GM18907 (cell line): ENCODE results near the gene CSK.

ENCODE experiments used
- ATAC-seq: cut with Tn5 transposase; IDR thresholded peaks from one replicate; pipeline ENCODE4 v1.9.1; 2021; ENCODE audit warnings: mild to moderate bottlenecking, moderate library complexity; ENCODE audit not compliant: unreplicated experiment

The CSK gene

DNA sequence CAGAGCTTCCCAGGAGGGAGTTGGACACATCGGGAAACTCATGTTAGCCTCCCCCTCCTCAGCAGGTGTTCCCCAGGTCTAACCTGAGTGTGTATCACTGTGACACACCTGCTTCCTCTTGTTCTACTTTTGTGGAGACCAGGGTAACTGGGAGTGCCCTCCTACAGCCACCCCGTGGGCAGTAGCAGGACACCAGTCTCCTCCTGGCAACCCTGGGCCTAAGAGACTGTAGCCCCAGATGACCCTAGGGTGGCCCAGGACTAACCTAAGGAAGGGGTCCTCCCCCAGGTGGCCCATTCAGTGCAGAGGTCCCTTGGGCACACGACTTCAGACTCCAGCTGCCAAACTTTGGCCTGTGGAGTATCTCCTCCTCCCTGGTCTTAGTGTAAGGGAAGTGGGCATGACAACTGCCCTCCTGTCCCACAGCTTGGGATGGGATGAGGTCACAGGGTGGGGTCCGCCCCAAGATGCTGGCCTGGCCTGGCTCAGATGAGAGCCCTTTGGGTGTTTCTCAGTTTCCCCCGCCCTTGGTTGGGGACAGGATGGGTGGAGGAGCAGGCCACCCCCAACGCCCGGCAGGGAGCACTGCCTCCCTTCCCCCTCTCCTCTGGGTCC lies 4.8 kb downstream of the CSK start:
- ATAC-seq: no peak

DNA sequence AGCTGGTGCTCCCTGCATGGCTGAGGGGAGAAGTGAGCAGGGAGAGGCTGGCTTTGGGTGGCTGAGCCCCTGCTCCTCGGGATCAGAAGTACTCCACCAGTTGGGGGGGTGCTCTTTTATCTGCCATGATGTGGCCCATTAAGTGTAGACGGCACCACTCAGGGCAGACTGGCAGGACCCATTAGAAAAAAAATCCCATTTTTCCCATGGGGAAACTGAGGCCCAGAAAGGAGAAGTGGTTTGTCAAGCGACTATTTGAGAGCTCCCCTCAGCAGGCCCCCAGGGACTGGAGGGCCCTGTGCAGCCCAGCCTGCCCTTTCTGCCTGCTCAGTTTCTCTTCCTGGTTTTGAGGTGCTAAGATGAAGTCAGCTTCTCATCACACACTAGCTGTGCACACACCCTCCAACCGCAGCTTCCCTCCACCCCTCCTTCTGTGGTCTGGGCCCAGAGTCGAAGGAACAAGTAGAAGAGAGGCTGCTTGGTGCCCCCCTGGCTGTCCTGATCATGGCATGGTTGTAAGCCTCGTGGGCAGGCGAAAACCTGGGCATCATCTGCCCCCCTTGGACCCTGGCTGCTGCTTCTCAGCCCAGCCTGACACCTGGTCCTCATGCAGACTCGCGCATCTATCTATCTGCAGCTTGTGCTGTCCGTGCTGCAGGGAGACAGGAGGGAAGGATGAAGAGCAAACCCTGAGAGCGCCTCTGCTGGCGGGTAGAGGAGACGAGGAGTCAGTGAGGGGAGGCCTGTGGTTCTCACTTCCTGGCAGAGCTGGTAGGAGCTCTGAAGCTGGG lies 5.6 kb downstream of the CSK start:
- ATAC-seq: peak; percentile 44

DNA sequence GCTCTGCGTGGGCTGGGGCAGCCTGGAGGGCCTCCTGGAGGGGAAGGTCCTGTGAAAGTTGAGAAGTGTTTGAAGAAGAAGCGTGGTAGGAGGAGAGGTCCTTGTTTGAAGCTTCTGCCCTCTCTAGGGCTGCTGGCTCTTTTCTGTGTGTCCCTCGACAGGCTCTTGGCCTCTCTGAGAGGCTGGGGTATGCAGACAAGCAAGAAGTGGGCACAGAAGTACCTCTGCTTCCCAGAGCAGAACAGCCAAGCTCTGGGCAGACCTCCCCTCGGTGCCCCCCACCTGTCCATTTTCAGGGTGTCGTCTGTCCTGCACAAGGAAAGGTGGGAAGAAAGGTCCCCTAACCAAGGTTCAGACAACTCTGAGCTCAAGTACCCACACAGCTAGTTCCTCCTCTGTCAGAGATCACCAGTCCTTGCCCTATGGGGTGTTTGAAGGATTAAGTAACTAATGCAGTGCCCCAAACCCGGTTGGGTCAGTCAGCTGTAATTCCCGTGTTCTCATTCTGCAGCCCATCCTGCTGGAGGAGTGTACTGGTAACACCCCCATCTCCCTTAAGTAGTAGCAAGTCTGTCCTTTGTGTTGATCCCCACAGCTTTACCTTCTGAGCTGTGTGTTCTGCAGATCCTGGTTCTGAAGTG lies 6.3 kb downstream of the CSK start:
- no peak for ATAC-seq

DNA sequence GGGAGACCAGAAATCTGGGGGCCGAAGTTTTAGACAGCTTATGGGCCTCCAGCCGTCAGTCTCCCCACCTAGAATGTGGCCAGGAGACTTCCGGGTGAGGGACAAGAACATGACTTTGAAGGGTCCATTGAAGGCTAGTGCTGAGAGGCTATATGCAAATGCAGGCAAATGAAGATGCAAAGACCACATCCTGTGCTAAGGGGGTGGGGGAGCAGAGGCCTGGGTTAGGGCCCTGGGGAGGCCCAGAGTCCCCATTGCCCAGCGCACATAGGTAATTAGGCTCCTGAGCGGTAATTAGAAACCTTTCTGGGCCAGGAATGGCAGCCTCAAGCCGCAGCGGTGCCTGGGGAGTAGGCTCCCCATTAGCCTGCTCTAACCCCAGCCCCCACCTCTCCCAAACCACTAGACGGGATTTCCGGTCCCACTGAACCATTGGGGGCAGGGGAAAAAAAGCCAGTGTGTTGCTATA lies 6.8 kb downstream of the CSK start:
- ATAC-seq: peak; percentile 34

DNA sequence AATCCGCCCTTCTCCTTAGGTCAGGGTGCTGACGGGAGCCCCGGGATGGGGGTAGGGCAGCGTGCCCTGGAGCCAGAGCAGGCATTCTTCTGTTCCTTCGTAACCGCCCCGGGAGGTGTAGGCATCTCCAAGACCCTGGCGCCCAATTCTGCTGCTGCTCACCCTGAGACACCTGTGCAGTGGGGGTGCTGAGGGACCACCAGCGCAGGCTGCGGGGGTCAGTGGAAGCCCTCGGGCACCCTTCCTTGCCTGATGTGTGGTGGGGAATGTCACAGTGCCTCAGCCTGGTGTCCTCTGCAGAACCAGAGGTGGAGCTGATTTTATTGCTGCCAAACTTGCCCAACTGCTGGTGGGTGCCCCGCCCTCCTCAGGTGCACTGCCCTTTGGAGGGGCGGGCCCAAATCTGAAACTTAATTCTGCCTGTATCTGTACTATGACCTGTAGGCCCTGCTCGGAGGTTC lies 7.3 kb downstream of the CSK start:
- no peak for ATAC-seq

DNA sequence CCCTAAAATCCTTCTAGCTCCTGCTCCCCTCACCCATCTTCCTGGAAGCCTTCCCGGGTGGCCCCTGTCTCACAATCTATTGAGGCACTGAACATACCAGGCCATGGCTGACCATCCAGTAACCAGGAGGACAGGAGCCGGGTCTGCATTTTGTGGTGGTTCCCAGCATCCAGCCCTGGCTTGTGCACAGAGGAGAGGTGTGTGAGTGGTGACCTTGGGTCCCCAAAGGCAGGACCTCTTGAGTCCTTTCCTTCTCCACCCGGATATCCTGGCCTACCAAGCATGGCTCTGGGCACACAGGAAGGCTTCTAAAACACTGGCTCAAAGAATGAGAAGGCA lies 7.8 kb downstream of the CSK start:
- ATAC-seq: no peak

DNA sequence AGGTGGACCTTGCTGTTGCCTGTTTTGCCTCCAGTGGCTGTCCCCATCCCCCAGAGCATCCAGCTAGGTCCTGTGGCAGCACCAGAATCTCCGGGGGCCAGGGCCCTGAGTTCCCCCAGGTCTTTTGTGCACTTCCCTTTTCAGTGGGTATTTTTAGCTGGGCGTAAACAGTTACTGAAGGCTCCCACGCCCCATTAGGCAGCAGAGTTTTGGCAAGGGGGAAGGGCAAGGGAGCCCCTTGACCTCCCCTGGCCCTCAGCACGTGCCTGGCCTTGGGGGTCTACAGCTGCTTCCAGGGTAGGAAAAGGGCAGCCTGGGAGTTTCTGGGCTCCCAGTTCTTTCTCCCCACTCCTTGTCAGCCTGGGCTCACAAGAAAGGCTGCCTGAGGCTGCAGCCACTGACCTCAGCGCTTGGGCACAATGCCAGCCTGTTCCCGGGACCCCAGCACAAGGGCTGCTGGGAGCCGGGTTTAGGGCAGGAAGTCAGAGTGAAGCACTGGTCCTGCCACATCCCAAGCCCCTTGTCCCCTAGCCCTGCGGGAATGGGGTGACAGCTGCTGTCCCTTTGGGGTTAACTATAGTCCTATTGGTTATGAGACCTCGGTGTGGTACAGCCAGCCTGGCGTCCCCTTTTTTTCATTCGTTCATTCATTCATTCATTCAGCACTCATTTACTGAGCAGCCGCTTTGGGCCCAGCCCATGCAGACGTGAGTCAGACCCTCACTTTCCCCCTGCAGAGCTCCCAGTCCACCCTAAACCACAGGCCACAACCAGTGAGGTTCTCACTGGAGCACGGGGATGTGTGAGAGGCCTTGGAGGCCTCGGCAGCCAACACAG lies 8.4 kb downstream of the CSK start:
- peak; percentile 17 for ATAC-seq

DNA sequence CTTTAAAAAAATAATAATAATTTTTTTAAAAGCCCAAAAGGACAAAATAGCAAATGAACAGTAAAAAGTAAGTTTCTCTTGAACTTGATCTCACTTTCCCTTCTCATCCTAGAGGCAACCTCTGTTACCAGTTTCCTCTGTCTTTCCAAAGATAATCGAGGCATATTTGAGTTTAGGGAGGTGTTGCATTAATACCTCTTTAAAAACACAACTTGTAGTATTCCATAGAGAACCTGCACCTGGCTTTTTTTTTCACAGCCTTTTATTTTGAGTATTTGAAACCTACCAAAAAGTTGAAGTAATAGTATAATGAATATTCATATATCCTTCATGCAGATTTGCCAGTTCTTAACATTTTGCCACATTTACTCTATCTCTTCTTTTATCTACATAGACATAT lies 9.1 kb downstream of the CSK start:
- no peak for ATAC-seq

DNA sequence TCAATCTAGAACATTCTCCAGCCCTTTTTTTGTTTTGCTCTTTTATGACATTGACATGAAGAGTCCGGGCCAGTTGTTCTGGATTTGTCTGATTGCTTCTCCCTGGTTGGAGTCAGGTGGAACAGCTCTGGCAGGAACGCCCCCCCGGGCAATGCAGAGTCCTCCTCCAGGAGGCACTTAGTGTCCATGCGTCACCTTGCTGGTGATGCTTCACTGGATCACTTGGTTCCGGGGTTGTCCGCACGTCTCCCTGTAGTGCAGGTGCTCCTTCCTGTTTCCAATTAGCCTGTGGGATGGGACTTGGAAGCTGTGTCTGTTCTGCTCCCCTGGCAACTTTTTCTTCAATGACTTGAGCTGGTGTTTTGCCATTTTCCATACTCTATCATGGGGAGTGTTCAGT lies 9.8 kb downstream of the CSK start:
- ATAC-seq: no peak

DNA sequence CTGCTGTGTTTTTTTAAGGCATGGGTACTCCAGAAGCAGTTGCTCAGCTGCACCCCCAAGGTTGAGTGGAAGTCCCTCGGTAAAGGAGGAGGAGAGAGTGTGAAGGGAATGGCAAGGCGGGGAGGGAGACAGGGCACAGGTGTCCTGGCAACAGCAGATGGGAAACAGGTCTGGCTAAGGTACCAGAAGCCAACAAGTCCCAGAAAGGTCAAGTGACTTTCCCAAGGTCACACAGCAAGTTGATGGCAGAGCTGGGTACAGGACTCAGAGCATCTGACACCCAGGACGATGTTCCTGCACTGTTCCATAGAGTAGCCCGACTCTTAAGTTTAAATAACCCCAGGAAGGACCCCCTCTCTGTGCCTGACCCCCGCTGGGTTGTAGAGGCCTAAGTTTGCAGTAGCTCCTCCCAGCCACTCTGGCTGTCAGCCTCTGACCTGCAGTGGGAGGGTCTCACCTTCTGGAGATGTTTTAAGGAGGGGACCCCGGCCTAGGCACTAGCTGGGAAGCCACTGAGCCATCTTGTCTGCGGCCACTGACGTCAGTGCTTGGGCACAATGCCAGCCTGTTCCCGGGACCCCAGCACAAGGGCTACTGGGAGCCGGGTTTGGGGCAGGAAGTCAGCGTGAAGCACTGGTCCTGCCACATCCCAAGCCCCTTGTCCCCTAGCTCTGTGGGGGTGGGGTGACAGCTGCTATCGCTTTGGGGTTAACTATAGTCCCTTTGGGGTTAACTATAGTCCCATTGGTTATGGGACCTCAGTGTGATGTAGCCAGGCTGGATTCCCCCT lies 10.5 kb downstream of the CSK start:
- ATAC-seq: no peak

DNA sequence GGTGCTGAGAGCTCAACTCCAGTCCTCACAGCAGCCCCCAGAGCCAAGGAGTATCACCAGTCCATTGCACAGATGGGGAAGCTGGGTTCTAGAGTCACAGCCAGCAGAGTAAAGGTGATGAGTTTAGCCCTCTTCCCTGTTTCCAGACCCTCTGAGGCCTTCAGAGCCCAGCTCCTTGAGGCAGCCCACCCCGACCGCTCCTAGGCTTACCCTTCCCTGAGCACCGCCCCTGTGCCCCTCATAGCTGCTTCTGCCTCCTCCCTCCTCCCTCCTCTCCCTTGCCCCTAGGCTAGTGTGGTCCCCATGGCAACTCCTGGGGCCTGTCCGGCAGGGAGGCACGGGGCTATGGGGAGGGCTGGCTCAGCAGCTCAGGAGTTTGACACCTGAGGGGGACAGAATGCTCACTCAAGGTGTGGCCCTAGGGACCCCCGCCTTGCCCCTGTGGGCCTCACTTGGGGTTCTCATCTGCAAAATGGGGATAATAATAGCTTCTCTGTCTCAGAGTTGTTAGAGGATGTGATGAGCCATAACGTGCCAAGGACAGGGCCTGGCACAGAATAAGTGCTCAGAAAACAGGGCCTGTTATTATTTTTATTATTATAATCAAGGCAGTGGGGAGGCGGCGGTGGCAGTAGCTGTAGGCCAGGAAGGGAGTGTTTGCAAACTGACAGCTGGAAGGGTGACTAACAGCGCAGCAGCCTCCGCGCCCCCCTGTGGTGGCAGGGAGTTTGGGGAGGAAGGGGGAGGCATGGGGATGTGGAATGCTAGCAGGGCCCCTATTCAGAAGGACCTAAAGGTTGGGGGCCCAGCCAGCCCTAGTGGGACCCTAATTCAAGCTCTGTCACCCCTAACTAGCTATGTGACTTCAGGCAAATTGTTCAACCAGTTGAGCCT lies 11.5 kb downstream of the CSK start:
- no peak for ATAC-seq

DNA sequence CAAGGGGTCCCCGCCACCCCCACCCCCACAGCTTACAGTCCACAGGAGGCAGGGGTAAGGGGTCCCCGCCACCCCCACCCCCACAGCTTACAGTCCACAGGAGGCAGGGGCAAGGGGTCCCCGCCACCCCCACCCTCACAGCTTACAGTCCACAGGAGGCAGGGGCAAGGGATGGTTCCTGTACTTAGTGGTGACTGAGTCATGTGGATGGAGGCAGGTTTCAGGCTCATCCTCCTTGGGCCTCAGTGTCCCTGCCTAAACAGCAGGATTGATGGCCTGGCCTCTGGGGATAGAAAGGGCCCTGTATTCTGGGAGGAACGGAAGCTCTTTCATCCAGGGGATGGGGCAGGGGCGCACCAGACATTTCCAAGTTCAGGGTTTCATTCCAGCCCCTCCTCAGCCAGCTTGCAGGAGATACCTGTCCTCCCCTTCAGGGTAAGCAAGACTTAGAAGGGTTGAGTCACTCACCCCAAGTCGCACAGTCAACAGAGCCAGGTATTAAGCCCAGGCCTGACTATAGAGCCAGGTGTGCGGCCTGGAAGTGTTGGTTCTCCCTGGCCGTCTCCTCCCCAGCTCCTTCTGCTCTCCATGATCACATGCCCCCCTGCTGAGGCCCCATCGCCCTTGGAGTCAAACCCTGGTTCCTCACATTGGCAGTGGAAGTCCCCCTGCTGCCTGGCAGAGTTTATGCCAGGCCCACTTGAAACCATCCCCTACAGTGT lies 12.5 kb downstream of the CSK start:
- ATAC-seq: no peak

DNA sequence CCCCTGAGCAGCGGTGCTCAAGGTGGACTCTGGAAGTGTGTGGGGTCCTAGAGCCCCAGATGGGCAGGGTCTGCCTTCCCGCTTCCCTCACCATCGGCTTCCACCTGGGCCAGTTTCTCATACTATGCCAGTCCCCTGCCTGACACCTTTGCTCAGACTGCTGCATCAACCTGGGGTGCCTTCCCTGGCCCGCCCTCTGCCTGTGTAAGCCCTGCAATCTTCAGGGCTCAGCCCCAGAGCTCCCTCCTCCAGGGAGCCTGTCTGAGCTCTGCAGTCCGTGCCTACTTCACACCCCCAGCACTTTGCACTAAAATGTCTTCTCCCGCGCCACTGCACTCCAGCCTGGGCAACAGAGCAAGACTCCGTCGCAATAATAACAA lies 13.1 kb downstream of the CSK start:
- ATAC-seq: no peak

DNA sequence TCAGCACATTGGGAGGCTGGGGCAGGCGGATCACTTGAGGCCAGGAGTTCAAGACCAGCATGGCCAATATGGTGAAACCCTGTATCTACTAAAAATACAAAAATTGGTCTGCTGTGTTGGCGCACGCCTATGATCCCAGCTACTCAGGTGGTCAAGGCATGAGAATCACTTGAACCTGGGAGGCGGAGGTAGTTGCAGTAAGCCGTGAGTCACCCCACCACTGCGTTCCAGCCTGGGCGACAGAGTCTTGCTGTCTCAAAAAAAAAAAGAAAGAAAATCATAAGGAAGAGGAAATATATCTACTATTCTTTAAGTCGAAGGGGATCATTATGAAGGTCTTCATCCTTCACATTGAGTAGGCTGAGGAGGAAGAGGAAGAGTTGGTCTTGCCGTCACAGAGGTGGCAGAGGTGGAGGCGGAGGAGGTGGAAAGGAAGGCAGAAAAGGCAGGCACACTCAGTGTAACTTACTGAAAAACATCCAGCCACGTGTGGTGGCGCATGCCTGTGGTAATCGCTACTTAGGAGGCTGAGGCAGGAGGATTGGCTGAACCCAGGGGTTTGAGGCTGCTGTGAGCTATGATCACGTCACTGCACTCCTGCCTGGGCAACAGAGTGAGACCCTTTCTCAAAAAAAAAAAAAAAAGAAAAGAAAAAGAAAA lies 14.2 kb downstream of the CSK start:
- ATAC-seq: no peak

DNA sequence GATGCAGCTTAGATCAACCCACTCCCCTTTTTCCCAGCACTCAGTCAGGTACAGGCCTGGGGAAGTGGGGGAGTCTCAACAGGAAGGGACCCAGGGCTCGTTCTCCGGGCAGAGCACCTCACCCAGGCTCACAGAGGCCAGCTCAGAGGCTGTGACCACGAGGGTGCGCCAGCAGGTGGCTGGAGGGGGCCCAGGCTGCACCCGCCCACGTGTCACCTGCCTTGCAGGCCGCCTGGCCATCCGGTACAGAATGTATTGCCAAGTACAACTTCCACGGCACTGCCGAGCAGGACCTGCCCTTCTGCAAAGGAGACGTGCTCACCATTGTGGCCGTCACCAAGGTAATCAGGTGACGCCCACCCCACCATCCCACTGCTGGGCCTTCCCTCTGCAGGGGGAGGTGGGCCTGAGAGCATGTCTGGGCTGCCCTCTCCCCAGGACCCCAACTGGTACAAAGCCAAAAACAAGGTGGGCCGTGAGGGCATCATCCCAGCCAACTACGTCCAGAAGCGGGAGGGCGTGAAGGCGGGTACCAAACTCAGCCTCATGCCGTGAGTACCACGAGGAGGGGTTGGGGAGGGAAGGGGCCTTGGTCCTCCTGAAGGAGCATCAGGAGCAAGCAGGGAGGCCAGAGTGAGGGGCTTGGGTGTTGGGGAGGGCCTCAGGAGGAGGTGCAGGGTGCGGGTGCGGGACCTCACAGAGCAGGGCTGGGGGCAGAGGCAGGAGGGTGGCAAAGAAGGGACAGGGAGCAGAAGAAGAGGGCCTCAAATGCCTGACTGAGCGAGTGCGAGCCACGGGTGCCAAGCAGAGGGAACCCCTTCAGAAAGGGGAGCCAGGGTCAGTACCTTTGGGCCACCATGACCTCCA lies 16.7 kb downstream of the CSK start:
- no peak for ATAC-seq

DNA sequence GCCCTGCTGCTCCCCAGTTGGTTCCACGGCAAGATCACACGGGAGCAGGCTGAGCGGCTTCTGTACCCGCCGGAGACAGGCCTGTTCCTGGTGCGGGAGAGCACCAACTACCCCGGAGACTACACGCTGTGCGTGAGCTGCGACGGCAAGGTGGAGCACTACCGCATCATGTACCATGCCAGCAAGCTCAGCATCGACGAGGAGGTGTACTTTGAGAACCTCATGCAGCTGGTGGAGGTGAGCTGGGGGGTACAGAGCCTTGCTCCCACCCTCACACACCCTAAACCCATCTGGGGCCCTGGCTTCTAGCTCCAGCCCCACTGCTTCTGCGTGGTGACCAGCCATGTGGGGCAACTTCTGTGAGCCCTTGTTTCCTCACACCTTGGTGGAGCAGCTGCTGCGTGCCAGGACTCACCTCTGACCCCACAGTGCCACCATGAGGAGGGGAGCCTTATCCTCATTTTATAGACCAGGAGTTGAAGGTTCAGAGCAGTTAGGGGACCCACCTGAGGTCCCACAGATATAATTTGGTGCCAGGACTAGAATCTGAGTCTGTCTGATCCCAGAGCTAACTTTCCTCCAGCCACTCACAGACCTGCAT lies 17.5 kb downstream of the CSK start:
- ATAC-seq: peak; percentile 6
